CMK (cell line): ENCODE data around the gene ITPRID2.

Experiments
- DNase-seq: peaks from one replicate; pipeline ENCODE4 v3.0.0-alpha.2; 2010; ENCODE audit warnings: low read depth

Gene ITPRID2

GRCh38 chr2:181891258-181891965, at the start of gene ITPRID2:
TSS of gene ITPRID2 (plus strand) at chr2:181891730. CDS start at chr2:181892067, 337 bp downstream.
- DNase-seq = peak; percentile 45

GRCh38 chr2:181844551-181845290, 46.8 kb upstream of the ITPRID2 start:
- DNase-seq = no peak

- DNase-seq = no peak
Observed at GRCh38 chr2:181846399-181847197, 44.9 kb upstream of the ITPRID2 start.

- no peak for DNase-seq
Observed at GRCh38 chr2:181847198-181847556, 44.4 kb upstream of the ITPRID2 start.

- no peak for DNase-seq
Observed at GRCh38 chr2:181847702-181848101, 43.8 kb upstream of the ITPRID2 start.

DNA sequence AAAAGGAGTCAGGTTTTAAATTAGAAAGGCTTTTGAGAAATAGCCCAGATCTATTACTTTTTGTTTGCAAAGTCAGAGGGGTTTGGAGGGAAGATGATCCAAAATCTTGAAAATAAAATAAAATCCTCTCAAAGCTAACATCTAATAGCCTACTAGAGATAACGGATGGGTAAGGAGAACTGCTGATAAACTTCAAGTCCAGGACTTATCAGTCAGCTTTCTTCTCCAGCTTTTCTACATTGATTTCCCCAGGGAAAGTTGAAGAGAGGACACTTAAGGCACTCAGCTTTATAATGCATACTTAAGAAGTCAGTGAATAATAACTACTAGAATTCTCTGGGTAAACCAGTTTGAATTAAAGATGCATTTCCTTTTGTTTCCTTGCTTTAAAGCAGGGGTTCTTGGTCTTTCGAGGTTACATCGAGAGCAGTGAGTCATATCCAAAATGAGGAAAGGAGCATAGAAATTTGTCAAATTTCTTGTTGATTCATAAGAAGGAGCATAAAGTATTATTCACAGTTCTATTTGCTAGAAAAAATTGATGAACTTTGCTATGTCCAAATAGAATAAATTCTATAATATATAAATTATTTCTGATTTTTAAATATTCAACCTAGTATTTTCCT, 43.2 kb upstream of the ITPRID2 start:
- DNase-seq = no peak

DNA sequence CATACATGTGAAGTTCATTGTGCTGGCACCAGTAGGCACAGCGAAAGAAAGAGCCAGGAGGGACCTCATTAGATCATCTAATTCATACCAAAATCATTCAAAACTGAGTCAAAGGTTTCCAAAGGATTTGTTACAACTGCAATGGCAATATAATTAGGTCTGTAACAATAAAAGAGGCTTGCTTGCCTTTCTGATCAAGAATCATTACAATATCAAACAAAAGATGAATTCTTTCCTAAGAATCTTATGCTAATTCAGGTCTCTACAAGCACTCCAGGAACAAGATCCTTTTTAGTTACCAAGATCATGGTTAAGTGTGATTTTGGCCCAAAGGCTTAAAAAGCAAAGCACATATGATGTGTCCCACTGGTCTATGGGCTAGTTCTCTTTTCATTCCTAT, 41.9 kb upstream of the ITPRID2 start:
- DNase-seq = no peak

DNA sequence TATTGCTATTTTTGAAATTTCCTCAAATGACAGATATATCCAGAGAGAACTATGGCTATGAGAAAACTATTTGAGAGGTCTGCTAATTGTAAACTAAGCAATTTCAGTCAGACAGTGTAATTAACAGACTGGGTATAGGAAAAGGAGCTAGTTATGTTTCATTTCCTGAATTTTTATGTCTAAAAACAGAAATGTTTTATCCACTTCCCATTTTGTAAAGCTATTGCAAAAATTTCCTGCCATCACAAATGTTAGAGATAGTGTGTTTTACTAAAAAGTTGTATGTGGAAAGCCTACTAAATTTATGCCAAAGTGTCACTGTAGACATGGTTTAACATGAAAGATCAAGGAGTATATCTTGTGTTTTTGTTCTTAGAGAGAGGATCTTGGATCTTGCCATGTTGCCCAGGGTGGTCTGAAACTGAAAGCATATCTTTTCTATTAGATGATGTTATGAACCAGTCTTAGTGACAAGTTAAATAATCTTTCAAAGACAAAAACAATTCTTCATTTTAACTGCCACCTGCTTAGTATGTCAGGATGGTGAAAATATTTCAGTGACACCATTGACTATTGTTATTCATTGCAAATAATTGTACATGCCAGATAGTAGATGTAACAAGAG, 40.5 kb upstream of the ITPRID2 start:
- no peak for DNase-seq

GRCh38 chr2:181851726-181852125, 39.8 kb upstream of the ITPRID2 start:
- no peak for DNase-seq

GRCh38 chr2:181853696-181854095, 37.8 kb upstream of the ITPRID2 start:
- DNase-seq = no peak

DNA sequence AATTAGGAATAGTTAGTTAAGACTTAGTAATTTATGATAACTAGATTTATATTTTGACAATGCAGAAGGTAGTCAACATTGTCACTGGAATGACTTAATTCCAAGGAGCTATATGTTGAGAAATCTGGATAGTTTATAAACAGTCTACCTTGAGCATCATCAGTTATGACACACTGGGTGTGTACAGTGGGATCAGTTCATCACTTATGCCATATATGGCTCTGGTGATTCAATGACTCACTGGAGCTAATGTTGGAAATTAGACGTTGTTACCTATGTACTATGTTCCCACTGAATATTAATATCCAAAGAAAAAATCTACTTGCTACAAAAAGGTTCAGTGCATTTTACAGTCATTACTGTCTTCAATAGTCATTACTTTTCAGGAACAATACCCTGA, 34.0 kb upstream of the ITPRID2 start:
- no peak for DNase-seq

GRCh38 chr2:181858600-181858999, 32.9 kb upstream of the ITPRID2 start:
- no peak for DNase-seq

DNA sequence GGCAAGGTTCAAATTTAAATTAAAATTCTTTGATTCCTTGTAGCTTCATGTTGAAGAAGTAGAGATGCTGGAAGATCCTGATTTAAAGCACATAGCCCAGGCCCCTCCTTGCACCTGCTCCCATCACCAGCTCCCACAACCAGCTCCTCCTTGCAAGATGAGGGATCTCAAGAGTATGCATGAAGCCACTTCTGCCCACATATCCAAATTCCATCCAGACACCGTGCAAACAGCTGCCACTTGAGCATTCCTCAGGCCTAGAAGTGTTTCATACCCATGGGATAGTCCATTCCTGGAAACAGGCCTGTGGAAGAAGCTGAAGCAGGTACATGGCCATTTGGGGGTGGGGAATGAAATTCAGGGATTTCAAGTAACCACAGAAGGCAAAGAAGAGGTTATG, 32.4 kb upstream of the ITPRID2 start:
- DNase-seq = no peak

DNA sequence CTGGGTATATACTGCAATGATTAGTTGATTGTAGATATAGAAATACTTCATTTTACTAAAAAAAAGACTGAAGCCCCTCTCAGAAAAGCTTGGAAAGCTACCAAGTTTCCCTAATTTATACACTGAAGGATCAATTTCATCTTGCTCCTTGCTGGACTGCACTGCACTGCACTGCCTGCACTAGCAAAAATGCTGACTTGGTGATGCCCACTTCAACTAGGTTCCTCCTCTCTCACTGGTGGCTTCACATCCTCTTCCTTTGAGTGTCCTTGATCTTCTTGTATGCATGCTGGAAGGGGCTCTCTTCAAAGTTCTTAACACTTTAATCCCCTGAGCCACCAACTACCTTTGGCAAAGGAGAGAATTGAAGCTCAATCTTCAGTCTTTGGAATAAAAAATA, 31.7 kb upstream of the ITPRID2 start:
- DNase-seq = no peak

DNA sequence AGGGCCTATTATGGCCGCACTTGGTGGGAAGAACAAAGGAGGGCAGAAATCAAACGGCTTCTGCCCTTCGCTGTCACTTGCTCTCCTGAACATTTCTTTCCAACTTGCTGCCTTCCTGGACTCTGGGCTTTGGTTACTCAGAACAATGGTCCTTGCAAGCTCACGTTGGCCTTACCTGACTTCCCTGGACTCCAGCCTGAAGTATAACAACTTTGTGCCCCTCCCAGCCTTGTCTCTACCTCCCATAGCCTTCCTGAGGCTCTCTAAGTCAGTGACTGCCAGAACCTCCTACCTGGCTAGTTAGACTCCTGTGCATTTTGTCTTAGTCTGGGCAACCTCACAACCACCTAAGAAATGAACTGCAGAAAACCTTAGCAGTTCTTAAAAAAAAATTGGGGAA, 30.2 kb upstream of the ITPRID2 start:
- no peak for DNase-seq

- no peak for DNase-seq
Observed at GRCh38 chr2:181862583-181863281, 28.8 kb upstream of the ITPRID2 start.

- no peak for DNase-seq
Observed at GRCh38 chr2:181872178-181872577, 19.4 kb upstream of the ITPRID2 start.

DNA sequence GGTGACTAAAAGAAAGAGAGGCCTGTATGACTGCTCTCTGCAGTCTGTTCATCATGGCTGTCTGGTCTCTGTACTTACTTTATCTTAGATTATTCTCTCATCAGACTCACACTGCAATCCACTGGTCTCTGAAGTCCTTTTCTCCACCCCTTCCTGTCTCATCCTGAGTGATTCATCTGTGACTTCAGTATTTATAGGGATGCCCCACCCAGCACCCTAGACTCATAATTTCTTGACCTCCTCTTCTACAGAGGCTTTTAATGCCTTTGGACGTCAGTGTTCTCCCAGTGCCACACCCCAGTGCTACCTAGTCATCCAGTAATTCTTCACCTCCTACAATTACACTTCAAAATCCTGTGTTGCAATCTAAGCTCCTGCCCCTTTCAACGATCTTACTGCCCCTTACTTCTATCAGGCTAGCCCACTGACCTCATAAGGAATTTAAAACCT, 14.9 kb upstream of the ITPRID2 start:
- DNase-seq = no peak

DNA sequence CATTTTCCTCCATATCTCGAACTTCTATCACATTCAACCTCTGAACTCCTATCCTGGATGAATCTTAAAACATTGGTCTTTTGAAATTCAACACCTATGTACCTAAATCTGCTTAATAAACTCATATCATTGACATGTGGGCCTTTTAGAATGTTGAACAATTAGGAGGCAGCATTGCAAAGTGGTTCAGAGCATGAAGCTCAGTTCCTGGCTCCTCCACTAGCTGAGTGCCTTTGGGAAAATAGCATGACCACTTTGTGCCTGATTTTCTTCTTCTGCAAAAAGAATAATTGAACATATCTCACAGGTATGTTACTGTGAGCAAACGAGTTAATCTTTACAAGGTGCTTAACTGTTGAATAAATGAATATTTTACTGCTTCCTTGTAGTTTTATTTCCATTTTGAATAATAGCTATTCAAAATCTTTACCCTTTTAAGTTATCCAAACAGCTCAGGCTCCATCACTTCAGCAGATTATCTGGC, 14.3 kb upstream of the ITPRID2 start:
- no peak for DNase-seq

- no peak for DNase-seq
Observed at GRCh38 chr2:181878448-181878847, 13.1 kb upstream of the ITPRID2 start.

DNA sequence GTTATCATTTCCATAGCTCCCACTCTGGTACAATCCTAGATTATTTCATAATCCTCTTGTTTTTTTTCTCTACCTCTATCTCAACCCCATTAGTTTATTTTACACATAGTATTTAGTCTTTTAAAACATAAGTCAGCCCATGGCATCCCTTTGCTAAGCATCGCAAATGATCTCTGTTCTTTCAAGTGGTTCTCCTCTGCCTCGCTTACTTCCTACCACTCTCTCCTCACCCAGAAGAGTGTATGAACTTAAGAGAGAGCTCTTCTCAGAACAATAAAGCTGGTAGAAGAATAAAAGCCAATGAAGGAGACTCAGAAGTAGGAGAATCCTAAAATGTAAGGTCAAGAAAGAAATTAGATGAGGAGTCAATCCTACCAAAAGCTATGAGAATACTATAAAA, 12.2 kb upstream of the ITPRID2 start:
- DNase-seq = no peak
